Endothelial cell (in vitro differentiated cells): ENCODE data around the gene ZHX3. TPM values are rescaled to one million over a fixed set of nuclear protein-coding genes. Genes with fewer than 3 reads are reported as not detected.
A peak's percentile ranks its signal among the peaks of the same experiment; 100 is the strongest.

ENCODE experiments used
- DNase-seq: peaks from one replicate; pipeline ENCODE4 v3.0.0; 2021; ENCODE audit warnings: low spot score
- H3K27ac Mint-ChIP-seq: one replicate; pipeline ENCODE4 v1.8.0; 2021; ENCODE audit warnings: mixed read lengths, inconsistent platforms; ENCODE audit not compliant: unreplicated experiment
- H3K27me3 Mint-ChIP-seq: one replicate; pipeline ENCODE4 v1.8.0; 2021; ENCODE audit warnings: mild to moderate bottlenecking, moderate library complexity, mixed read lengths, inconsistent platforms; ENCODE audit not compliant: unreplicated experiment
- H3K36me3 Mint-ChIP-seq: one replicate; pipeline ENCODE4 v1.8.0; 2021; ENCODE audit warnings: mild to moderate bottlenecking, low read depth, mixed read lengths, inconsistent platforms; ENCODE audit not compliant: unreplicated experiment
- H3K4me1 Mint-ChIP-seq: one replicate; pipeline ENCODE4 v1.8.0; 2021; ENCODE audit warnings: mild to moderate bottlenecking, mixed read lengths, inconsistent platforms; ENCODE audit not compliant: unreplicated experiment
- H3K4me3 Mint-ChIP-seq: one replicate; pipeline ENCODE4 v1.8.0; 2021; ENCODE audit warnings: mild to moderate bottlenecking, mixed read lengths, inconsistent platforms; ENCODE audit not compliant: unreplicated experiment
- H3K9me3 Mint-ChIP-seq: one replicate; pipeline ENCODE4 v1.8.0; 2021; ENCODE audit warnings: mixed read lengths, inconsistent platforms; ENCODE audit not compliant: unreplicated experiment
- total RNA-seq: library from RNA; stranded (reverse); fragmentation: NEBNext Ultra II Directional; extraction: Animal tissue kit (Norgen Biotek cat#: 25700); gene quantifications from one replicate; pipeline ENCODE4 v1.2.1, GENCODE V29; 2021; ENCODE audit not compliant: unreplicated experiment
- TF ChIP-seq, protein P1 (sequence below): fragments of 200-600 bp; sonication (generic); IDR thresholded peaks from one replicate; pipeline ENCODE4 v1.5.0; 2021; ENCODE audit warnings: antibody characterized with exemption; ENCODE audit not compliant: unreplicated experiment

The ZHX3 gene
- total RNA-seq, 1 donor from 2014 or later: 20.9 TPM

- no peaks in the 10 kb centered on the region for H3K9me3 Mint-ChIP-seq
- no peak overlapping the region for H3K4me3 Mint-ChIP-seq
- H3K27me3 Mint-ChIP-seq: peaks cover 16% of the 10 kb centered on the region
- no peak for DNase-seq
- peaks cover 18% of the 10 kb centered on the region for H3K36me3 Mint-ChIP-seq
- peak overlapping the region; percentile 85 for H3K27ac Mint-ChIP-seq
- H3K4me1 Mint-ChIP-seq: peaks cover 20% of the 10 kb centered on the region
- TF ChIP-seq, protein P1, sequence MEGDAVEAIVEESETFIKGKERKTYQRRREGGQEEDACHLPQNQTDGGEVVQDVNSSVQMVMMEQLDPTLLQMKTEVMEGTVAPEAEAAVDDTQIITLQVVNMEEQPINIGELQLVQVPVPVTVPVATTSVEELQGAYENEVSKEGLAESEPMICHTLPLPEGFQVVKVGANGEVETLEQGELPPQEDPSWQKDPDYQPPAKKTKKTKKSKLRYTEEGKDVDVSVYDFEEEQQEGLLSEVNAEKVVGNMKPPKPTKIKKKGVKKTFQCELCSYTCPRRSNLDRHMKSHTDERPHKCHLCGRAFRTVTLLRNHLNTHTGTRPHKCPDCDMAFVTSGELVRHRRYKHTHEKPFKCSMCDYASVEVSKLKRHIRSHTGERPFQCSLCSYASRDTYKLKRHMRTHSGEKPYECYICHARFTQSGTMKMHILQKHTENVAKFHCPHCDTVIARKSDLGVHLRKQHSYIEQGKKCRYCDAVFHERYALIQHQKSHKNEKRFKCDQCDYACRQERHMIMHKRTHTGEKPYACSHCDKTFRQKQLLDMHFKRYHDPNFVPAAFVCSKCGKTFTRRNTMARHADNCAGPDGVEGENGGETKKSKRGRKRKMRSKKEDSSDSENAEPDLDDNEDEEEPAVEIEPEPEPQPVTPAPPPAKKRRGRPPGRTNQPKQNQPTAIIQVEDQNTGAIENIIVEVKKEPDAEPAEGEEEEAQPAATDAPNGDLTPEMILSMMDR: no peak
These were observed 116.9 kb downstream of the ZHX3 start for GRCh38 chr20:41200446-41201202.

DNA sequence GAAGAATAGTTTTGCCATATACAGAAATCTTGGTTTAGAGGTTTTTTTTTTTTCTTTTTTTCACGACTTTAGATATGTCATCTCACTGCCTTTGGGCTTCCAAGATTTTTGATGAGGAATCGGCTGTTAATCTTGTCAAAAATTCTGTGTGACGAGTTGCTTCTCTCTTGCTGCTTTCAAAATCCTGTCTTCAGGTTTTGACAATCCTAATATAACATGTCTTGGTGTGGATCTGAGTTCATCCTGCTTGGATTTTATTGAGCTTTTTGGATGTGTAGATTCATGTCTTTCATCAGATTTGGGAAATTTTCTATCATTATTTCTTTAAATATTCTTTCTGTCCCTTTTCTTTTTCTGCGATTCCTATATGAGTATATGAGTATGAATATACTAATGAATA is 119.1 kb downstream of the ZHX3 start:
- H3K9me3 Mint-ChIP-seq: no peaks in the 10 kb centered on the region
- TF ChIP-seq, protein P1: no peak
- no peak for DNase-seq
- no peak overlapping the region for H3K27ac Mint-ChIP-seq
- H3K36me3 Mint-ChIP-seq: peaks cover 13% of the 10 kb centered on the region
- peaks cover 20% of the 10 kb centered on the region for H3K4me1 Mint-ChIP-seq
- H3K27me3 Mint-ChIP-seq: peaks cover 17% of the 10 kb centered on the region
- no peak overlapping the region for H3K4me3 Mint-ChIP-seq

DNA sequence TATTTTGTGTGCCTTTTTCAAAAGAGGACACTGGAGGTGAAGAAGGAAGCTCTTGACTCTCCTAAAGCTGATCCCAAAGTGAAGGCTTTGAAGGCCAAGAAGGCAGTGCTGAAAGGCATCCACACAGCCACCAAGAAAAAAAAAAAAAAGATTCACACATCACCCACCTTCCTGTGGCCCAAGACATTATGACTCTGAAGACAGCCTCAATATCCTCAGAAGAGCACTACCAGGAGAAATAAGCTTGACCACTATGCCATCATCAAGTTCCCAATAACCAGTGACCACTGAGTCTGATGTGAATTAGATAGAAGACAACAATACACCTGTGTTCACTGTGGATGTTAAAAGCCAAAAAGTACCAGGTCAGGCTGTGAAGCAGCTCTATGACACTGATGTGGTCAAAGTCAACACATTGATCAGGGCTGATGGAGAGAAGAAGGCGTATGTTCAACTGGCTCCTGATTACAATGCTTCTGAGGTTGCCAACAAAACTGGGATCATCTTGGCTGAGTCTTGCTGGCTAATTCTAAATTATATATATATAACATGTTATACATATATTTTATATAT is 120.8 kb downstream of the ZHX3 start:
- Mint-ChIP-seq H3K4me3 (no peak overlapping the region), H3K9me3 (peaks cover 7% of the 10 kb centered on the region), H3K4me1 (peaks cover 20% of the 10 kb centered on the region), H3K27me3 (peaks cover 9% of the 10 kb centered on the region), H3K36me3 (peaks cover 11% of the 10 kb centered on the region), H3K27ac (no peak overlapping the region)
- no peak for DNase-seq
- TF ChIP-seq, protein P1: no peak

GRCh38 chr20:41192575-41192974 is 125.0 kb downstream of the ZHX3 start:
- Mint-ChIP-seq H3K4me3 (peak overlapping the region; percentile 65), H3K9me3 (peaks cover 7% of the 10 kb centered on the region), H3K27ac (peak overlapping the region; percentile 54), H3K36me3 (peaks cover 14% of the 10 kb centered on the region), H3K27me3 (peaks cover 8% of the 10 kb centered on the region), H3K4me1 (peaks cover 3% of the 10 kb centered on the region)
- DNase-seq: no peak
- TF ChIP-seq, protein P1: no peak
